Measurements from ENCODE around the gene AMHR2. TPM values are rescaled to one million over a fixed set of nuclear protein-coding genes. Genes with fewer than 3 reads are reported as not detected.

Gene AMHR2
- total RNA-seq: not detected in 2 replicates

DNA sequence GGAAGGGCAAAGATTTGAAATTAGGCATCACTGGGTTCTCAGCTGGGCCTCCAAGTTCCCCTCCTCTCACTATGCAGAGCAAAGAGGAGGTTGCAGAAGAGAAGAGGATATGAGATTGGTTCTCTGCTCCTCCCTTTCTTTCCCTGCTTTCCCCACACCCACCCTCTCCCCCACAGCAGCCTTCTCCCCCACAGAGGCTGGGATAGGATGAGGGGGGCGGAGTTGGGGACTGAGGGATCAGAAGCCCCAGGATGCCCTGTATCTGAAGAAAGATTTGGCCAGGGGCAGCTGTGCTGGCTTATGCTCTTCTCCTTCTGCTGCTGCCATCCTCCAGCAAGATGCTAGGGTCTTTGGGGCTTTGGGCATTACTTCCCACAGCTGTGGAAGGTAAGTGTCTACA is at the start of gene AMHR2:
AMHR2 (plus strand) TSS at position 259 of the 400 bp plus-strand sequence; CDS start at position 339, 80 bp downstream.

DNA sequence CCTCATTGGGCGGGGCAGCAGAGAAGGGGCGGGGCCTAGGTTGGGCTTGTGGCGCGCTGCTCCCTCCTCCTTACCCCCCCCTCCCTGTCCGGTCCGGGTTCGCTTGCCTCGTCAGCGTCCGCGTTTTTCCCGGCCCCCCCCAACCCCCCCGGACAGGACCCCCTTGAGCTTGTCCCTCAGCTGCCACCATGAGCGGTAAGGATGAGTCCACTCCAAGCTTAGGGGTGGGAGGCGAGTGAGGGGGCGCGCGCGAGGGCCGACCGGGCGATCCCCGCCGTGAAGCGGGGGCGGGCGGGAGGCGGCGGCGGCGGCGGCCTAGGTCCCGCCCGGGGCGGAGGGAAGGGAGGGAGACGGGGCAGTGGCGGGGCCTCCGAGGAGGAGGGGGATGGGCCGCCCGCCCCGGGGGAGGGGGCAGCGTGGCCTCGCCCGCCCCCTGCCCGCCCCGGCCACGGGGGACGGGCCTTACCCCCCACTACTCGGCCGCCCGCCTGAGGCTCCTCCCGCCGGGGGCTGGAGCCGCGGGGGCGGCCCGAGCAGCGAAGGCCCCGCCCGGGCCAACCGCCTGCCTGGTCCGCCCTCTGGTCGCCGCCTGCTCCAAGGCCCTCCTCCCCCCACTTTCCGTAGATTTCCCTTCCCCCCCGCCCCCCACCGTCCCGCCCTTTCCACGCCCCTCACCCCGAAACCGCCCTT is 43.4 kb upstream of the AMHR2 start, which contains the start of gene SP1:
SP1 (plus strand) TSS at position 73 of the 690 bp plus-strand sequence; CDS start at position 189, 116 bp downstream.

DNA sequence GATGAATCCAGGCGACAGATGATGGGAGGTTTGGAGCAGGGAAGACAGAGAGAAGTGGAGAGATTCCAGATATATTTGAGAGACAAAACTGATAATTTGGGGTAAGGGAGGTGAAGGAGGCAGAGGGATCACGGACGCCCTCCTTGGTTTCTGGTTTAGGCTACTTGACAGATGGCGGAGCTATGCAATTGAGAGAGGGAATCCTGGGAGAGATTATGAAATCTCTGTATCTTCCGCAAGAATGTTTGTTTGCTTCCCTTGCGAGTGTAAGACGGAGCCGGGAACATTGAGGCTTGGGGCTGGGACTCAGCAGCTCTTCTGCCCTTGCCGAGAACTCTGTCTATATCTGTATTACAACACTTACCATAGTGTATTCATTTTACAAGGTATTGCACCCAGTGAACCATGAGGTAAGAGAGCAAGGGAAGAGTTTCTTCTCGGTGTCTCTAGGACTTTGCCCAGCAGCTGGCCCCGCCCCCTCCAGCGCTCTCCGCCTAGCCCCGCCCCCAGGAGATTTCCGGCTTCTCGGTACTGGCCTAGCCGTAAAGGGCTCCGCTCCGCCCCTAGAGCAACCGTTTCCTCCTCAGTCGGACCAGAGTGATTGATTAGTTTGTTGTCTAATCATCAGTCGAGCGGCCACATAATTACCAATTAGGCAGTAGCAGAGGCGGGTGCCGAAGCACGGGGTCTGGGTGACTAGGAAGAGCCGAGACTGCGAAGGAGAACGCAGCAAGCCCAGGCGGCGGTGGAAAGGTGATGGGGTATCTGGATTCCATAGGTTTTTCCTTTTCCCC is 17.6 kb downstream of the AMHR2 start, which contains the start of gene PRR13:
PRR13 (plus strand) TSS at position 695 of the 794 bp plus-strand sequence. CDS start 981 bp downstream, outside the sequence.

DNA sequence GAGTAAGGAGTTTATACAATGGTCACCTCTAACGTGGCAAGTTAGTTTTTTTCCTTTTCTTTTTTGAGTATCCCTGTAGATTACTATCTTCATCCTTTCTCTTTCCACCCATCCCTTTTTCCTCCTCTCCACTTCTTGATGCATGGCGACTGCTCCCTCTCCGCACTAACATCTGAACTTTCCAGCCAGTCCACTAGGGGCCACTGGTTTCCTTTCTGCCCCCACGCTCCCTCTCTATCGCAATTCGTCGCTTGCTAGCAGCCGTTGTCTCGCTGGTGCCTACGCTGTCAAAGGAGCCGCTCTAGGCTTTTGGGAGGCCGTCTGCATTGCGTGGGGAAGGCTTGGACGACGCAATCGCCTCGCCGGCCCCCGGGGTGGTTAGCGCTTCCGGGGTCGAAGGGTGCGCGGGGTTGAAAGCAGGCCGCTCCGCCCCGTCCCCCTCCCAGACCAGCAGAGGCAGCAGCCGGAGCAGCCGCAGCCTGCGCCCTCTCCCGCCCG is 28.1 kb downstream of the AMHR2 start, which contains the start of gene PCBP2:
PCBP2 (plus strand) TSS at position 442 of the 498 bp plus-strand sequence. CDS start 2,699 bp downstream, outside the sequence.

Other genes with a start within 250 kb of the AMHR2 start
- gene ZNF740, start 243.1 kb upstream of the AMHR2 start, total RNA-seq: 11.6 and 14.8 TPM in 2 replicates
- 8.3 and 14.5 TPM in 2 replicates for gene CSAD, start 242.9 kb upstream of the AMHR2 start, total RNA-seq
- gene ITGB7, start 216.6 kb upstream of the AMHR2 start, total RNA-seq: 0.30 and 0.42 TPM in 2 replicates
- 17.8 and 33.3 TPM in 2 replicates for gene RARG, start 191.6 kb upstream of the AMHR2 start, total RNA-seq
- gene ESPL1, start 155.6 kb upstream of the AMHR2 start, total RNA-seq: 0.59 and 5.3 TPM in 2 replicates
- gene PFDN5, start 128.3 kb upstream of the AMHR2 start, total RNA-seq: 189 and 681 TPM in 2 replicates
- 27.6 and 31.7 TPM in 2 replicates for gene MYG1, start 124.2 kb upstream of the AMHR2 start, total RNA-seq
- gene AAAS, start 102.2 kb upstream of the AMHR2 start, total RNA-seq: 39.8 and 43.9 TPM in 2 replicates
- not detected in 2 replicates for gene SP7, start 87.5 kb upstream of the AMHR2 start, total RNA-seq
- 24.1 and 37.1 TPM in 2 replicates for gene SP1, start 43.7 kb upstream of the AMHR2 start, total RNA-seq
- gene PRR13, start 17.9 kb downstream of the AMHR2 start, total RNA-seq: 20.2 and 23.7 TPM in 2 replicates
- 287 and 374 TPM in 2 replicates for gene PCBP2, start 28.2 kb downstream of the AMHR2 start, total RNA-seq
- 29.0 and 30.6 TPM in 2 replicates for gene MAP3K12, start 75.6 kb downstream of the AMHR2 start, total RNA-seq
- gene TARBP2, start 77.4 kb downstream of the AMHR2 start, total RNA-seq: 29.1 and 34.1 TPM in 2 replicates
- gene NPFF, start 83.6 kb downstream of the AMHR2 start, total RNA-seq: not detected in 2 replicates
- gene ATF7, start 202.5 kb downstream of the AMHR2 start, total RNA-seq: 8.8 and 9.8 TPM in 2 replicates

Measured in smooth muscle cell of the umbilical artery (primary cell).